Measurements from ENCODE around the gene AATF. TPM values are rescaled to one million over a fixed set of nuclear protein-coding genes. Genes with fewer than 3 reads are reported as not detected.

AATF gene
- total and polyA plus RNA-seq, 2 donors (not counting 1 experiment from before 2014, with no cell fraction given), result 23.9 to 54.8 TPM

DNA sequence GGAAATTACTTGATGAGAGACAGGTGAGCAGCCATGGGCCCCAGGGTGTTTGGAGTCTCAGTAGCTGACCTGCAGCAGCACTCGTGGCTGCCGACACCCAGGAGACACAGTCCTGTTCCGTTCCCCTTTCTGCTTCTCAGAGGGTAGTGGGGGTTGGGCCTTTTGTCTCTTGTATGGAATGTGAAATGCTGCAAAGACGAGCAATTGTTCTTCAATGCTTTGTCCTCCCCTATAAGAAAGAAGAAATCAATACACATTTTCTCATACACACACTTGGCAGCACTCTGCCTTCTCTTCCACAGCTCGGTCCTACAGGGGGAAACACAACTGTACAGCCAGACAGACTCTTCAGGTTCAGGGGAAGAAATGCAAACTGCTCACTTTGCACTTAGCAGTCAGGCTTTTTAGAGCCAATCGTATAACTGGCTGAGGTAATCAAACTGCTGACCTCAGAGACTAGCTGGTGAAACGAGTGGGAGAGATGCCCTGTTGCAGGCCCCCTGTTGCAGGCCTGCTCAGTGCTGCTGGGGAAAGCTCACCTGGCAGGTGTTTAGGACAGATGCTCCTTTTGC, 96.7 kb downstream of the AATF start:
- no peaks in the 10 kb centered on the region for H3K27me3 Mint-ChIP-seq
- ChIA-PET CTCF (interaction anchor here (0.6 to 7.7 kb wide), 6 partner anchors 17 to 447 kb away, joined by 3 to 150 read pairs (median 4); partner anchors contain the start of gene MRM1), POLR2A (interaction anchor here (0.7 kb wide), 1 partner anchor 97 kb away, joined by 3 read pairs; no protein-coding TSS in a partner anchor)
- peaks cover 14% of the 10 kb centered on the region for H3K4me1 Mint-ChIP-seq
- H3K9me3 Mint-ChIP-seq (ENCODE audit: insufficient read depth), result no peaks in the 10 kb centered on the region
- DNase-seq (no peak), ATAC-seq (ENCODE audit: low read depth) (no peak)
- H3K27me3 ChIP-seq (replicated peaks in 1 of 4; ENCODE audit: control extremely low read depth in 1 of 4, control insufficient read depth in 3 of 4, insufficient read depth in 4 of 4, low read length in 3 of 4), result no peaks in the 10 kb centered on the region
- peak overlapping the region in 1 of 2 donors; percentile 41 for H3K27ac ChIP-seq (ENCODE audit: low read length in 2 of 2)
- intact Hi-C loops (cut with micrococcal nuclease), result loop anchor here (5.0 kb wide), 1 partner anchor 338 kb away; no protein-coding TSS in a partner anchor
- H3K9me3 ChIP-seq (ENCODE audit: control extremely low read depth in 1 of 3, control insufficient read depth in 2 of 3, insufficient read depth in 1 of 3, low read length in 2 of 3), result no peaks in the 10 kb centered on the region
- no peak overlapping the region for H3K9ac ChIP-seq (ENCODE audit: low read length)
- H3K4me3 ChIP-seq (ENCODE audit: control extremely low read depth in 1 of 5, extremely low read depth in 1 of 5, insufficient read depth in 1 of 5, low read depth in 2 of 5, low read length in 4 of 5), result no peak overlapping the region
- WGBS (ENCODE audit: insufficient coverage), result 83% methylated on average over 5 of the region's 7 CpGs
- no peak overlapping the region for H3K4me3 Mint-ChIP-seq
- H3K4me2 ChIP-seq (replicated peaks; ENCODE audit: low read depth, low read length, poor library complexity, severe bottlenecking), result no peak overlapping the region
- peaks cover 15% of the 10 kb centered on the region for H4K20me1 ChIP-seq (ENCODE audit: control insufficient read depth, insufficient read depth, low read length, poor library complexity, severe bottlenecking)
- no peak overlapping the region for H2AFZ ChIP-seq (ENCODE audit: insufficient read depth, low read depth, low read length, poor library complexity, severe bottlenecking)
- H3K36me3 ChIP-seq (replicated peaks in 1 of 2; ENCODE audit: control extremely low read depth in 1 of 2, control insufficient read depth in 1 of 2, extremely low read depth in 1 of 2, insufficient read depth in 2 of 2, low read length in 1 of 2), result peaks cover 0 to 34% of the 10 kb centered on the region in 2 experiments
- H3K79me2 ChIP-seq (ENCODE audit: control insufficient read depth, insufficient read depth, low read length), result peaks cover 11% of the 10 kb centered on the region
- H3K27ac Mint-ChIP-seq, result peak overlapping the region; percentile 1
- TF ChIP-seq, protein P1, sequence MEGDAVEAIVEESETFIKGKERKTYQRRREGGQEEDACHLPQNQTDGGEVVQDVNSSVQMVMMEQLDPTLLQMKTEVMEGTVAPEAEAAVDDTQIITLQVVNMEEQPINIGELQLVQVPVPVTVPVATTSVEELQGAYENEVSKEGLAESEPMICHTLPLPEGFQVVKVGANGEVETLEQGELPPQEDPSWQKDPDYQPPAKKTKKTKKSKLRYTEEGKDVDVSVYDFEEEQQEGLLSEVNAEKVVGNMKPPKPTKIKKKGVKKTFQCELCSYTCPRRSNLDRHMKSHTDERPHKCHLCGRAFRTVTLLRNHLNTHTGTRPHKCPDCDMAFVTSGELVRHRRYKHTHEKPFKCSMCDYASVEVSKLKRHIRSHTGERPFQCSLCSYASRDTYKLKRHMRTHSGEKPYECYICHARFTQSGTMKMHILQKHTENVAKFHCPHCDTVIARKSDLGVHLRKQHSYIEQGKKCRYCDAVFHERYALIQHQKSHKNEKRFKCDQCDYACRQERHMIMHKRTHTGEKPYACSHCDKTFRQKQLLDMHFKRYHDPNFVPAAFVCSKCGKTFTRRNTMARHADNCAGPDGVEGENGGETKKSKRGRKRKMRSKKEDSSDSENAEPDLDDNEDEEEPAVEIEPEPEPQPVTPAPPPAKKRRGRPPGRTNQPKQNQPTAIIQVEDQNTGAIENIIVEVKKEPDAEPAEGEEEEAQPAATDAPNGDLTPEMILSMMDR (IDR thresholded peaks at IDR 0.05), result no peak
- no peak for TF ChIP-seq EZH2 (IDR thresholded peaks at IDR 0.05; ENCODE audit: borderline replicate concordance, insufficient read depth, low read depth, low read length, poor library complexity, severe bottlenecking)
- peaks cover 3 to 6% of the 10 kb centered on the region in 2 donors for H3K4me1 ChIP-seq (ENCODE audit: control insufficient read depth in 2 of 2, insufficient read depth in 2 of 2, low read length in 2 of 2)

DNA sequence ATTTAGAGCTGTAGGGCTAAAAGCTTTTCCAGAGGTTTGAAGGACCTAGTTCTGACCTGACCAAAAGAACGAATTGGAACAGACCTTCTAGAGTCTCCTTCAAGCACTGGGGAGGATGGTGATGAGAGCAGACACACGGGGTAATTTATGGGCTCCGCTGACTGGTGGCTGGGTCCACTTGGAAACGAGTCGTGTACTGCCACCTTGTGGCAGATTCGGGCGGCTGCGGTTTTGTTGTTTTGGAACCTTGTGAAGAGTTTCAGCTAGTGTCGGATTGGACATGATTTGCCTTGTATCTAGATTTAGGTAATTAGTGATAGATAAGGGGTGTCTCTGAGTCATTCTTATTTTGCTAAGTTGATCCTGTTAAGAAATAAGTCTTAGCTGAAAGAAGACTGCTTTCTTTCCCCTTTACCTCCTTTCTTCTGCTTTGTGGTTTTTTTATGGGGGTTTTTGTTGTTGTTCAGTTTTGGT, 98.9 kb downstream of the AATF start:
- intact Hi-C loops (cut with micrococcal nuclease), result loop anchor here (1.0 to 5.0 kb wide), 2 partner anchors 340 to 444 kb away; no protein-coding TSS in a partner anchor
- Histone ChIP-seq H2AFZ (ENCODE audit: insufficient read depth, low read depth, low read length, poor library complexity, severe bottlenecking) (no peak overlapping the region), H3K9me3 (ENCODE audit: control extremely low read depth in 1 of 3, control insufficient read depth in 2 of 3, insufficient read depth in 1 of 3, low read length in 2 of 3) (no peaks in the 10 kb centered on the region), H3K9ac (ENCODE audit: low read length) (no peak overlapping the region), H4K20me1 (ENCODE audit: control insufficient read depth, insufficient read depth, low read length, poor library complexity, severe bottlenecking) (peaks cover 15% of the 10 kb centered on the region), H3K4me2 (replicated peaks; ENCODE audit: low read depth, low read length, poor library complexity, severe bottlenecking) (no peak overlapping the region), H3K79me2 (ENCODE audit: control insufficient read depth, insufficient read depth, low read length) (peaks cover 11% of the 10 kb centered on the region), H3K27me3 (replicated peaks in 1 of 4; ENCODE audit: control extremely low read depth in 1 of 4, control insufficient read depth in 3 of 4, insufficient read depth in 4 of 4, low read length in 3 of 4) (no peaks in the 10 kb centered on the region), H3K4me3 (ENCODE audit: control extremely low read depth in 1 of 5, extremely low read depth in 1 of 5, insufficient read depth in 1 of 5, low read depth in 2 of 5, low read length in 4 of 5) (no peak overlapping the region), H3K4me1 (ENCODE audit: control insufficient read depth in 2 of 2, insufficient read depth in 2 of 2, low read length in 2 of 2) (peaks cover 3 to 6% of the 10 kb centered on the region in 2 donors), H3K27ac (ENCODE audit: low read length in 2 of 2) (no peak overlapping the region), H3K36me3 (replicated peaks in 1 of 2; ENCODE audit: control extremely low read depth in 1 of 2, control insufficient read depth in 1 of 2, extremely low read depth in 1 of 2, insufficient read depth in 2 of 2, low read length in 1 of 2) (peaks cover 2 to 49% of the 10 kb centered on the region in 2 experiments)
- CTCF ChIA-PET, result interaction anchor here (0.7 to 7.7 kb wide), 29 partner anchors 9 to 562 kb away, joined by 3 to 150 read pairs (median 4); partner anchors contain the start of genes MRM1 and ZNHIT3
- H3K27me3 Mint-ChIP-seq, result no peaks in the 10 kb centered on the region
- H3K9me3 Mint-ChIP-seq (ENCODE audit: insufficient read depth), result no peaks in the 10 kb centered on the region
- H3K4me1 Mint-ChIP-seq, result peaks cover 14% of the 10 kb centered on the region
- H3K27ac Mint-ChIP-seq, result no peak overlapping the region
- H3K4me3 Mint-ChIP-seq, result no peak overlapping the region
- DNase-seq (peak; percentile 80), ATAC-seq (ENCODE audit: low read depth) (peak; percentile 62)
- 13% methylated on average over 8 of the region's 9 CpGs for WGBS (ENCODE audit: insufficient coverage)
- no peak for TF ChIP-seq EZH2 (IDR thresholded peaks at IDR 0.05; ENCODE audit: borderline replicate concordance, insufficient read depth, low read depth, low read length, poor library complexity, severe bottlenecking)
- TF ChIP-seq, protein P1 (IDR thresholded peaks at IDR 0.05), result peak; percentile 78
- POLR2A ChIA-PET, result no interaction called here

All from B cell (primary cell).